GM23338 (cell line): ENCODE measurements around the gene ASS1. TPM values are rescaled to one million over a fixed set of nuclear protein-coding genes. Genes with fewer than 3 reads are reported as not detected.

Source experiments
- ATAC-seq: fragments of 200-7000 bp; cut with Tn5 transposase; 3 replicates; pipeline ENCODE4 v1.9.1; 2020
- DNase-seq: peaks from one replicate; pipeline ENCODE4 v3.0.0-alpha.2; 2015; ENCODE audit warnings: low spot score
- H2AFZ ChIP-seq: fragments of 200-600 bp; sonication (generic); 2 replicates; pipeline ENCODE4 v1.8.0; 2016; ENCODE audit warnings: antibody characterized with exemption, mild to moderate bottlenecking, moderate library complexity
- H3F3A ChIP-seq: fragments of 200-600 bp; sonication (generic); replicated peaks from 2 replicates; pipeline ENCODE4 v1.8.0; 2017; ENCODE audit warnings: antibody characterized with exemption, mixed run types, low read depth
- H3K27ac ChIP-seq: fragments of 200-600 bp; sonication (generic); 2 replicates; pipeline ENCODE4 v1.6.1; 2016; ENCODE audit warnings: low read depth
- H3K27me3 ChIP-seq: fragments of 200-600 bp; sonication (generic); 2 replicates; pipeline ENCODE4 v1.8.0; 2016; ENCODE audit warnings: mild to moderate bottlenecking, mixed run types, moderate library complexity; ENCODE audit not compliant: insufficient read depth
- H3K36me3 ChIP-seq: fragments of 200-600 bp; sonication (generic); 2 replicates; pipeline ENCODE4 v1.8.0; 2016; ENCODE audit warnings: mild to moderate bottlenecking; ENCODE audit not compliant: insufficient read depth
- H3K4me1 ChIP-seq: fragments of 200-600 bp; sonication (generic); 2 replicates; pipeline ENCODE4 v1.8.0; 2016; ENCODE audit warnings: mild to moderate bottlenecking, moderate library complexity; ENCODE audit not compliant: insufficient read depth
- H3K4me2 ChIP-seq: fragments of 200-600 bp; sonication (generic); 2 replicates; pipeline ENCODE4 v1.7.1; 2017; ENCODE audit warnings: mixed run types
- H3K4me3 ChIP-seq: fragments of 200-600 bp; sonication (generic); 2 replicates; pipeline ENCODE4 v1.6.1; 2016; ENCODE audit warnings: mixed run types
- H3K79me2 ChIP-seq: fragments of 200-600 bp; sonication (generic); replicated peaks from 2 replicates; pipeline ENCODE4 v1.8.0; 2017; ENCODE audit warnings: mild to moderate bottlenecking; ENCODE audit not compliant: insufficient read depth
- H3K9me2 ChIP-seq: fragments of 200-600 bp; sonication (generic); 2 replicates; pipeline ENCODE4 v1.8.0; 2017; ENCODE audit not compliant: insufficient read depth
- H4K20me1 ChIP-seq: fragments of 200-600 bp; sonication (generic); replicated peaks from 2 replicates; pipeline ENCODE4 v1.8.0; 2017; ENCODE audit warnings: mild to moderate bottlenecking; ENCODE audit not compliant: insufficient read depth
- H3K27ac Mint-ChIP-seq: 2 replicates; pipeline ENCODE4 v1.8.0; 2020; ENCODE audit warnings: inconsistent platforms, mild to moderate bottlenecking, moderate library complexity, mixed read lengths
- H3K27me3 Mint-ChIP-seq: 3 replicates; pipeline ENCODE4 v1.8.0; 2022; ENCODE audit warnings: low read depth, mild to moderate bottlenecking, moderate library complexity, mixed read lengths, inconsistent platforms; ENCODE audit not compliant: insufficient read depth, poor library complexity
- H3K36me3 Mint-ChIP-seq: 3 replicates; pipeline ENCODE4 v1.8.0; 2021; ENCODE audit warnings: low read depth, mild to moderate bottlenecking, inconsistent platforms, moderate library complexity, mixed read lengths
- H3K4me1 Mint-ChIP-seq: 3 replicates; pipeline ENCODE4 v1.8.0; 2020; ENCODE audit warnings: mild to moderate bottlenecking, inconsistent platforms, mixed read lengths
- H3K4me3 Mint-ChIP-seq: 3 replicates; pipeline ENCODE4 v1.8.0; 2021; ENCODE audit warnings: moderate library complexity, mild to moderate bottlenecking, inconsistent platforms, mixed read lengths
- H3K9me3 Mint-ChIP-seq: 3 replicates; pipeline ENCODE4 v1.8.0; 2020; ENCODE audit warnings: moderate library complexity, mild to moderate bottlenecking, inconsistent platforms, mixed read lengths
- CREB1 ChIP-seq: fragments of 250-450 bp; sonication (Bioruptor Pico); IDR thresholded peaks from 2 replicates; pipeline ENCODE4 v1.5.0; 2020; ENCODE audit warnings: low read depth, mild to moderate bottlenecking, moderate library complexity
- EZH2 ChIP-seq: fragments of 200-600 bp; sonication (generic); IDR thresholded peaks from one replicate; pipeline ENCODE4 v1.8.0; 2017; ENCODE audit warnings: antibody characterized with exemption, mild to moderate bottlenecking, low read depth; ENCODE audit not compliant: unreplicated experiment
- EZH2phosphoT487 ChIP-seq: fragments of 200-600 bp; sonication (generic); IDR thresholded peaks from one replicate; pipeline ENCODE4 v1.8.1; 2018; ENCODE audit warnings: antibody characterized with exemption; ENCODE audit not compliant: unreplicated experiment
- JUNB ChIP-seq: IDR thresholded peaks from one replicate; pipeline ENCODE4 v1.6.1; 2016; ENCODE audit warnings: antibody characterized with exemption; ENCODE audit not compliant: unreplicated experiment
- NANOG ChIP-seq: IDR thresholded peaks from 2 replicates; pipeline ENCODE4 v1.6.1; 2016; ENCODE audit warnings: antibody characterized with exemption, borderline replicate concordance
- POLR2AphosphoS5 ChIP-seq: IDR thresholded peaks from 2 replicates; pipeline ENCODE4 v1.6.1; 2016; ENCODE audit warnings: antibody characterized with exemption, low read depth
- REST ChIP-seq: IDR thresholded peaks from one replicate; pipeline ENCODE4 v1.6.1; 2018; ENCODE audit warnings: antibody characterized with exemption; ENCODE audit not compliant: unreplicated experiment
- STAT1 ChIP-seq: IDR thresholded peaks from one replicate; pipeline ENCODE4 v1.6.1; 2016; ENCODE audit warnings: antibody characterized with exemption; ENCODE audit not compliant: unreplicated experiment
- ZNF114 ChIP-seq: fragments of 250-450 bp; sonication (Bioruptor Pico); IDR thresholded peaks from 2 replicates; pipeline ENCODE4 v1.5.0; 2020; ENCODE audit warnings: mild to moderate bottlenecking, moderate library complexity
- ZNF331 ChIP-seq: fragments of 250-450 bp; sonication (Bioruptor Pico); IDR thresholded peaks from 2 replicates; pipeline ENCODE4 v1.5.0; 2020; ENCODE audit warnings: low read depth, mild to moderate bottlenecking, moderate library complexity
- ZNF462 ChIP-seq: fragments of 250-450 bp; sonication (Bioruptor Pico); IDR thresholded peaks from 2 replicates; pipeline ENCODE4 v1.5.0; 2020; ENCODE audit warnings: mild to moderate bottlenecking, moderate library complexity
- polyA plus RNA-seq: library from polyadenylated mRNA; unstranded; fragments of >200 nt; fragmentation: Nextera tagmentation; extraction: Ambion mirVana; gene quantifications from 2 replicates; pipeline ENCODE4 v1.2.1, GENCODE V29; 2016
- total RNA-seq: library from RNA; depleted of rRNA; stranded (reverse); fragments of >200 nt; shearing (Covaris generic); gene quantifications from 2 replicates; pipeline ENCODE4 v1.2.3, GENCODE V29; 2014
- TF ChIP-seq, protein P1 (sequence below), 2 experiments: fragments of 200-600 bp in 1 of 2; sonication (generic) in 1 of 2; conservative IDR thresholded peaks; 2 replicates each; pipeline versions ENCODE4 v1.5.1 to v1.6.1; 2016 to 2017; ENCODE audit warnings: antibody characterized with exemption in 2 of 2, low read depth in 2 of 2, mild to moderate bottlenecking in 2 of 2, moderate library complexity in 1 of 2
- TF ChIP-seq, protein P2 (sequence below): IDR thresholded peaks from 2 replicates; pipeline ENCODE4 v1.6.1; 2016; ENCODE audit warnings: antibody characterized with exemption

Gene ASS1
- total and polyA plus RNA-seq, 2 experiments from 2014 or later = 65.8 to 103 TPM

DNA sequence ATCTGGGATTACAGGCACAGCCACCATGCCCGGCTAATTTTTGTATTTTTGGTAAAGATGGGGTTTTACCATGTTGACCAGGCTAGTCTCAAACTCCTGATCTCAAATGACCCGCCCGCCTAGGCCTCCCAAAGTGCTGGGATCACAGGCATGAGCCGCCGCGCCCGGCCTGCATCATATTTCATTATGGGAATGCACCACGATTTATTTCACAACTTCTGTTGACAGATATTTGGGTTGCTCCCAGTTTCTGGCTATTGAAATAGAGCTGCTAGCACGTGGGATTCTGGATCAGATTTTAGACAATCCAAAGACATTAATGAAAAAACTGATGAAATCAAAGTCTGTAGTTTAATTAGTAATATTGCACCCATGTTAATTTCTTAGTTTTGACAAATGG lies 86.2 kb downstream of the ASS1 start:
- ATAC-seq = no peak
- Mint-ChIP-seq H3K27ac (no peak overlapping the region), H3K4me3 (no peak overlapping the region), H3K36me3 (no peaks in the 10 kb centered on the region), H3K27me3 (peaks cover 6% of the 10 kb centered on the region), H3K9me3 (no peaks in the 10 kb centered on the region; the same call in 2 of the 3 replicates), H3K4me1 (peaks cover 22% of the 10 kb centered on the region)
- H4K20me1 ChIP-seq = no peaks in the 10 kb centered on the region
- H3K36me3 ChIP-seq = no peaks in the 10 kb centered on the region
- no peaks in the 10 kb centered on the region for H3K27me3 ChIP-seq
- H3K4me2 ChIP-seq = no peak overlapping the region
- no peaks in the 10 kb centered on the region for H3F3A ChIP-seq
- no peak overlapping the region for H2AFZ ChIP-seq
- H3K4me3 ChIP-seq = no peak overlapping the region
- H3K27ac ChIP-seq = no peak overlapping the region
- H3K4me1 ChIP-seq = peaks cover 8% of the 10 kb centered on the region; the same call in 1 of the 2 replicates
- no peaks in the 10 kb centered on the region for H3K9me2 ChIP-seq
- H3K79me2 ChIP-seq = no peaks in the 10 kb centered on the region
- no peak for DNase-seq
- TF ChIP-seq, protein P1, sequence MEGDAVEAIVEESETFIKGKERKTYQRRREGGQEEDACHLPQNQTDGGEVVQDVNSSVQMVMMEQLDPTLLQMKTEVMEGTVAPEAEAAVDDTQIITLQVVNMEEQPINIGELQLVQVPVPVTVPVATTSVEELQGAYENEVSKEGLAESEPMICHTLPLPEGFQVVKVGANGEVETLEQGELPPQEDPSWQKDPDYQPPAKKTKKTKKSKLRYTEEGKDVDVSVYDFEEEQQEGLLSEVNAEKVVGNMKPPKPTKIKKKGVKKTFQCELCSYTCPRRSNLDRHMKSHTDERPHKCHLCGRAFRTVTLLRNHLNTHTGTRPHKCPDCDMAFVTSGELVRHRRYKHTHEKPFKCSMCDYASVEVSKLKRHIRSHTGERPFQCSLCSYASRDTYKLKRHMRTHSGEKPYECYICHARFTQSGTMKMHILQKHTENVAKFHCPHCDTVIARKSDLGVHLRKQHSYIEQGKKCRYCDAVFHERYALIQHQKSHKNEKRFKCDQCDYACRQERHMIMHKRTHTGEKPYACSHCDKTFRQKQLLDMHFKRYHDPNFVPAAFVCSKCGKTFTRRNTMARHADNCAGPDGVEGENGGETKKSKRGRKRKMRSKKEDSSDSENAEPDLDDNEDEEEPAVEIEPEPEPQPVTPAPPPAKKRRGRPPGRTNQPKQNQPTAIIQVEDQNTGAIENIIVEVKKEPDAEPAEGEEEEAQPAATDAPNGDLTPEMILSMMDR (conservative IDR thresholded peaks at IDR 0.05; ENCODE audit: low read depth in 2 of 2) = no peak
- TF ChIP-seq ZNF114 = no peak
- no peak for TF ChIP-seq STAT1
- no peak for TF ChIP-seq ZNF462 (CRISPR knock-in tag)
- no peak for TF ChIP-seq EZH2
- no peak for TF ChIP-seq CREB1 (CRISPR knock-in tag)
- TF ChIP-seq NANOG = no peak
- TF ChIP-seq EZH2phosphoT487 = no peak
- TF ChIP-seq POLR2AphosphoS5 = no peak
- TF ChIP-seq, protein P2, sequence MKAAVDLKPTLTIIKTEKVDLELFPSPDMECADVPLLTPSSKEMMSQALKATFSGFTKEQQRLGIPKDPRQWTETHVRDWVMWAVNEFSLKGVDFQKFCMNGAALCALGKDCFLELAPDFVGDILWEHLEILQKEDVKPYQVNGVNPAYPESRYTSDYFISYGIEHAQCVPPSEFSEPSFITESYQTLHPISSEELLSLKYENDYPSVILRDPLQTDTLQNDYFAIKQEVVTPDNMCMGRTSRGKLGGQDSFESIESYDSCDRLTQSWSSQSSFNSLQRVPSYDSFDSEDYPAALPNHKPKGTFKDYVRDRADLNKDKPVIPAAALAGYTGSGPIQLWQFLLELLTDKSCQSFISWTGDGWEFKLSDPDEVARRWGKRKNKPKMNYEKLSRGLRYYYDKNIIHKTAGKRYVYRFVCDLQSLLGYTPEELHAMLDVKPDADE = no peak
- no peak for TF ChIP-seq REST
- TF ChIP-seq JUNB = no peak
- TF ChIP-seq ZNF331 = no peak
